A549 (cell line): ENCODE data around the gene MT1A.

Experiments
- BHLHE40 ChIP-seq: IDR thresholded peaks from 2 replicates; pipeline ENCODE4 v1.6.1; 2012; ENCODE audit warnings: low read depth, low read length, inconsistent platforms
- EP300 ChIP-seq, 2 experiments: fragments of >200 bp; sonication (Bioruptor Twin); formaldehyde crosslinking; IDR thresholded peaks; 2 replicates in 1 of 2; 3 replicates in 1 of 2; pipeline ENCODE4 v1.6.1; 2016 to 2017
- HDAC2 ChIP-seq: fragments of 200-600 bp; sonication (generic); IDR thresholded peaks from 2 replicates; pipeline ENCODE4 v1.6.1; 2016
- HOXA7 ChIP-seq: fragments of 250-450 bp; sonication (Bioruptor Pico); IDR thresholded peaks from 2 replicates; pipeline ENCODE4 v1.5.0; 2020; ENCODE audit warnings: mild to moderate bottlenecking, moderate library complexity
- JUN ChIP-seq, 2 experiments: fragments of >200 bp; sonication (Bioruptor Twin); formaldehyde crosslinking; IDR thresholded peaks; 2 replicates in 1 of 2; 3 replicates in 1 of 2; pipeline ENCODE4 v1.6.1; 2016 to 2017
- MAFK ChIP-seq: fragments of 450-650 bp; IDR thresholded peaks from 2 replicates; pipeline ENCODE4 v1.6.1; 2014; ENCODE audit not compliant: partially characterized antibody
- MYC ChIP-seq: IDR thresholded peaks from 2 replicates; pipeline ENCODE4 v1.6.1; 2012; ENCODE audit warnings: mild to moderate bottlenecking, inconsistent platforms, low read length, improper control_type of control experiment, borderline replicate concordance
- NFE2L2 ChIP-seq: fragments of 150-350 bp; conservative IDR thresholded peaks from 2 replicates; pipeline ENCODE4 v1.6.1; 2014; ENCODE audit warnings: low read length
- POLR2A ChIP-seq: IDR thresholded peaks from 2 replicates; pipeline ENCODE4 v1.6.1; 2012; ENCODE audit warnings: mild to moderate bottlenecking, low read length
- SMC3 ChIP-seq: fragments of >200 bp; sonication (Bioruptor Twin); formaldehyde crosslinking; IDR thresholded peaks from 3 replicates; pipeline ENCODE4 v1.6.1; 2018; ENCODE audit warnings: inconsistent platforms
- TF ChIP-seq, protein P1 (sequence below): fragments of >200 bp; sonication (Bioruptor Twin); formaldehyde crosslinking; IDR thresholded peaks from 3 replicates; pipeline ENCODE4 v1.5.1; 2016
- TF ChIP-seq, protein P2 (sequence below): IDR thresholded peaks from 2 replicates; pipeline ENCODE4 v1.6.1; 2012; ENCODE audit warnings: low read depth, borderline replicate concordance
- TF ChIP-seq, protein P3 (sequence below): fragments of 200-600 bp; sonication (generic); IDR thresholded peaks from 2 replicates; pipeline ENCODE4 v1.6.1; 2016; ENCODE audit warnings: antibody characterized with exemption, mild to moderate bottlenecking, moderate library complexity

GRCh38 chr16:56611281-56611833 lies 27.1 kb upstream of the MT1A start:
- TF ChIP-seq POLR2A, result no peak
- TF ChIP-seq, protein P1, sequence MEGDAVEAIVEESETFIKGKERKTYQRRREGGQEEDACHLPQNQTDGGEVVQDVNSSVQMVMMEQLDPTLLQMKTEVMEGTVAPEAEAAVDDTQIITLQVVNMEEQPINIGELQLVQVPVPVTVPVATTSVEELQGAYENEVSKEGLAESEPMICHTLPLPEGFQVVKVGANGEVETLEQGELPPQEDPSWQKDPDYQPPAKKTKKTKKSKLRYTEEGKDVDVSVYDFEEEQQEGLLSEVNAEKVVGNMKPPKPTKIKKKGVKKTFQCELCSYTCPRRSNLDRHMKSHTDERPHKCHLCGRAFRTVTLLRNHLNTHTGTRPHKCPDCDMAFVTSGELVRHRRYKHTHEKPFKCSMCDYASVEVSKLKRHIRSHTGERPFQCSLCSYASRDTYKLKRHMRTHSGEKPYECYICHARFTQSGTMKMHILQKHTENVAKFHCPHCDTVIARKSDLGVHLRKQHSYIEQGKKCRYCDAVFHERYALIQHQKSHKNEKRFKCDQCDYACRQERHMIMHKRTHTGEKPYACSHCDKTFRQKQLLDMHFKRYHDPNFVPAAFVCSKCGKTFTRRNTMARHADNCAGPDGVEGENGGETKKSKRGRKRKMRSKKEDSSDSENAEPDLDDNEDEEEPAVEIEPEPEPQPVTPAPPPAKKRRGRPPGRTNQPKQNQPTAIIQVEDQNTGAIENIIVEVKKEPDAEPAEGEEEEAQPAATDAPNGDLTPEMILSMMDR, result no peak
- TF ChIP-seq, protein P2, sequence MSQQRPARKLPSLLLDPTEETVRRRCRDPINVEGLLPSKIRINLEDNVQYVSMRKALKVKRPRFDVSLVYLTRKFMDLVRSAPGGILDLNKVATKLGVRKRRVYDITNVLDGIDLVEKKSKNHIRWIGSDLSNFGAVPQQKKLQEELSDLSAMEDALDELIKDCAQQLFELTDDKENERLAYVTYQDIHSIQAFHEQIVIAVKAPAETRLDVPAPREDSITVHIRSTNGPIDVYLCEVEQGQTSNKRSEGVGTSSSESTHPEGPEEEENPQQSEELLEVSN, result no peak
- no peak for TF ChIP-seq EP300 (IDR thresholded peaks at IDR 0.05)
- TF ChIP-seq, protein P3, sequence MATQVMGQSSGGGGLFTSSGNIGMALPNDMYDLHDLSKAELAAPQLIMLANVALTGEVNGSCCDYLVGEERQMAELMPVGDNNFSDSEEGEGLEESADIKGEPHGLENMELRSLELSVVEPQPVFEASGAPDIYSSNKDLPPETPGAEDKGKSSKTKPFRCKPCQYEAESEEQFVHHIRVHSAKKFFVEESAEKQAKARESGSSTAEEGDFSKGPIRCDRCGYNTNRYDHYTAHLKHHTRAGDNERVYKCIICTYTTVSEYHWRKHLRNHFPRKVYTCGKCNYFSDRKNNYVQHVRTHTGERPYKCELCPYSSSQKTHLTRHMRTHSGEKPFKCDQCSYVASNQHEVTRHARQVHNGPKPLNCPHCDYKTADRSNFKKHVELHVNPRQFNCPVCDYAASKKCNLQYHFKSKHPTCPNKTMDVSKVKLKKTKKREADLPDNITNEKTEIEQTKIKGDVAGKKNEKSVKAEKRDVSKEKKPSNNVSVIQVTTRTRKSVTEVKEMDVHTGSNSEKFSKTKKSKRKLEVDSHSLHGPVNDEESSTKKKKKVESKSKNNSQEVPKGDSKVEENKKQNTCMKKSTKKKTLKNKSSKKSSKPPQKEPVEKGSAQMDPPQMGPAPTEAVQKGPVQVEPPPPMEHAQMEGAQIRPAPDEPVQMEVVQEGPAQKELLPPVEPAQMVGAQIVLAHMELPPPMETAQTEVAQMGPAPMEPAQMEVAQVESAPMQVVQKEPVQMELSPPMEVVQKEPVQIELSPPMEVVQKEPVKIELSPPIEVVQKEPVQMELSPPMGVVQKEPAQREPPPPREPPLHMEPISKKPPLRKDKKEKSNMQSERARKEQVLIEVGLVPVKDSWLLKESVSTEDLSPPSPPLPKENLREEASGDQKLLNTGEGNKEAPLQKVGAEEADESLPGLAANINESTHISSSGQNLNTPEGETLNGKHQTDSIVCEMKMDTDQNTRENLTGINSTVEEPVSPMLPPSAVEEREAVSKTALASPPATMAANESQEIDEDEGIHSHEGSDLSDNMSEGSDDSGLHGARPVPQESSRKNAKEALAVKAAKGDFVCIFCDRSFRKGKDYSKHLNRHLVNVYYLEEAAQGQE, result no peak
- no peak for TF ChIP-seq JUN (IDR thresholded peaks at IDR 0.05)
- TF ChIP-seq BHLHE40, result no peak
- TF ChIP-seq NFE2L2, result no peak
- no peak for TF ChIP-seq HOXA7
- TF ChIP-seq SMC3, result no peak
- TF ChIP-seq MYC, result no peak
- no peak for TF ChIP-seq HDAC2
- TF ChIP-seq MAFK, result no peak
